NCI-H345 (cell line): Measurements from ENCODE around the gene ARX.

Experiments
- DNase-seq: peaks from one replicate; lab custom pipeline; 2025; lab: John Stamatoyannopoulos, UW

ARX gene

DNA sequence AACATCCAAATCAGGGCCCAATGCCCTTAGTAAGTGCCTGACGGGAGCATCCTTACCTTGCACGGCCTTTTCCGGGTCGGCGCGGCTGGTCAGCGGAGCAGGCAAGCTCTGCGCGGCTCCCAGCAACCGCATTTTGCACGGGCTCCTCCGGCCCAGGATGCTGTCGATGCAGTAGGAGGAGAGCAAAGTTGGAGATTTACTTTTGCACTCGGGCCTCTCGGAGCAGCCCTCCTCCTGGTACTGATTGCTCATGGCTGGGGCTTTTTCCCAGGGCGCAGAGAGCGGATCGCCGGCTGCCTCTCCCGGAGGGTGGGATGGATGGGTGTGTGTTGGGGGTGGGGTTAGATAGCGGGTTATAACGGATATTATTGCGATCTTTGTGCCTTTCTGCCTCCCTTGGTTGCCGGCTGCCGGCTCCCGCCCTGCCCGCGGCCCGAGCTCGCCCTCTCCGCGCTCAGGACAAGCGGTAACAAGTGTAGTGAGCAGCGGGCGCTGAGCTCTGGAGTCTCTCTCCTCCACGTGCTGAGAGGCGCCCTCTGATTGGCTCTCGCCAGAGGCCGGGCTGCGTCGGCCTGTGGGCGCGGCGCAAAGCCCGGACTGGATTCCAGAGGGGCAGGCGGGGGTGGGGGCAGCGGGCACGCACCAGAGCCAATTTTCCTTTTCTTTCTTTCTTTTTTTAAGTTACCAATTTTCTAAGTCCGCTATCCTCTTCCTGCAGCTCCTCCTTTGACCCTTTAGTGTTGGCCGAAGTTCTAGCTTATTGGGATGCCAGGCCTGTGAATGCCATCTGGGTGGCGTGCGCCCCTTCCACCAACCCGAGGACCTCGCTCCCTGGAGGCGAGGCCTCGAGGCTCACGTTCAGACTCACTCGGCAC lies at the start of gene ARX:
TSS of gene ARX (minus strand) at position 480 of the 875 bp plus-strand sequence. CDS start at position 252, 228 bp downstream.
- DNase-seq = no peak

- no peak for DNase-seq
Measured at GRCh38 chrX:25059273-25059672, 43.5 kb upstream of the ARX start.

GRCh38 chrX:25052798-25053534 lies 37.2 kb upstream of the ARX start:
- no peak for DNase-seq

DNA sequence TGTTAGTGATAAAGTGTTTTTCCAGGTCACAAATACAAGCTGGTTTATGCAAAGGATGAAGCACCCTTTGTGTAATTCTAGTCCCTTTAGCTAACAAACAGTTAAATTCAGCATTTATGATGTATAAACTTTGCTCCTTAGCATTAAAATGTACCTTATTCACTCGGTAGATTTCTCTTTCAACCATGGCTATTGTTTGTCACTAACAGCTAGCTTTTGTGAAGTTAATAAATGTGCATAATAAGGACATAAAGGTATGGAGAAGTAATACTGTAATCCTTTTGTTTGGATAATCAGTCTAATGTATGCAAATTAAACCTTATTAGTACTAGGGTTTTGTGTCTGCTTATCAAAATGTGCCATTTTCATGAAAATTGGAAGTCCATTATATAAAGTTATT lies 34.2 kb upstream of the ARX start:
- no peak for DNase-seq

- no peak for DNase-seq
Measured at GRCh38 chrX:25049357-25049756, 33.6 kb upstream of the ARX start.

DNA sequence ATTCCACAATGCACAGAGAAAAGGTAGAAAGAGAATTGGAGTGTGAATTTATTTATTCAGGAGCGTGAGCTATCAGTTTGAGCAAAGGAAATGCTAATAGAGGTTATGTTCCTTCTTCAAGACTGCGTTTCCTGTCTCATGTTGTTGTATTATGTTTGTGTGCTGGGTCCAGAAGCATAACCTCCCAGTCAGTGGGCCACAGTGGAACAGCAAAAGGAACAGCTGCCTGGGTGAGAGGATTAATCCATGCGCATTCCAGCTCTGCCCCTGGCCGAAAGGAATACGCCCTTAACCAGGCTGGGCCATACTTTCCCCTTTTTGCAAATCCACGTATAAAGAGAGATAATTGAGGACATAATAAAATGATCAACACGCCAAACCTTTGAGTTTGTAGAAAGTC lies 32.4 kb upstream of the ARX start:
- DNase-seq = no peak

GRCh38 chrX:25043192-25043591 lies 27.4 kb upstream of the ARX start:
- no peak for DNase-seq

GRCh38 chrX:25039036-25039435 lies 23.3 kb upstream of the ARX start:
- DNase-seq = no peak

DNA sequence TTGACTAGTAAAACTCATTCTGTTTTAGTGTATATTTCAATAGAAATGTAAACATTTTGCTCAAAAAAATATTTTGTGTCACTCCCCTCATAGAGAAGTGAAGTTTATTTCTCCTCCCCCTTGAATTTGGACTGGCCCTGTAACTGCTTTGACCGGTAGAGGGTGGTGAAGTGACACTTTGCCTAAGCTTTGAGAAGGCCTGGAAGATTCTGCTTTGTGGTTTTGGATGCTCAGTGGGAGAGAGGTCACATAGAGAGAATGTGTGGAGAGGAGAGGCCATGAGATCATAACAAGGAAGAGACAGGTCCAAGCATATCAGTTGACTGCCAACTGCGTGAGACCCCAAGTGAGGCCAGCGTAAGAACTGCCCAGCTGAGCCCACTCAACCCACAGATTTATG lies 19.1 kb upstream of the ARX start:
- no peak for DNase-seq

- no peak for DNase-seq
Measured at GRCh38 chrX:25029288-25029825, 13.6 kb upstream of the ARX start.

DNA sequence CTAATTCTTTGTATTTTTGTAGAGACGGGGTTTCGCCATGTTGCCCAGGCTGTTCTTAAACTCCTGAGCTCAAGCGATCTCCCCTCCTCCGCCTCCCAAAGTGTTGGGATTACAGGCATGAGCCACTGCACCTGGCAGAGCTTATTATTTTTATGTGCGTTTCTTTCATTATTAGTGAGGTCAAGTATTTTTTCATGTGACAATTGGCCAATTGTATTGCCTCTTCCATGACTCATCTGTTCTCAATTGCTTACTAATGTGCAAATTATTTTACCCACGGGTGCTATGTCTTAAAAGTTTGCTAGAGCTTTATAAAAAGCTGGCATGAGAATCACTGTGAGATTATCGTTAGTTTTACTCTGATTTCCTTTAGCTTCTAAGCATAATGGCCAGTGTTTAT lies 13.0 kb upstream of the ARX start:
- no peak for DNase-seq

DNA sequence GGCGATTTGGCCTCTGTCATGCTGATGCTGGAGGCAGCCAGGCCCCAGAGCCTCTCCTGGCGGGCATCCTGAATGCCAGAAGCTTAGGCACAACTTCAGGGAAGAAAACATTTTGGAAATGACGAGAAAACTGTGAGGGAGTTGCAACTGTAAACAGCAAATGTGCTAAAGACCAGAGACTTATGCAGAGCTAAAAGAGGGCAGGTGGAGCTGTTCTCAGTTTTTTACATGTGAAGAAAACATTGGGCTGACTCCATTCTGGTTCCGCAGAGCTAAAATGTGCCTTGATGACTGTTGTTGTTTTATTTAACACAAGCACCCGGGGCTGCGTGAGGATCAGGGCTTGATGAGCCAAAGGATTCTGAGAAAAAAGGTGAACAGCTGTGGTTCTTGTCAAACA lies 10.8 kb upstream of the ARX start:
- no peak for DNase-seq

GRCh38 chrX:25025615-25026014 lies 9.8 kb upstream of the ARX start:
- no peak for DNase-seq

DNA sequence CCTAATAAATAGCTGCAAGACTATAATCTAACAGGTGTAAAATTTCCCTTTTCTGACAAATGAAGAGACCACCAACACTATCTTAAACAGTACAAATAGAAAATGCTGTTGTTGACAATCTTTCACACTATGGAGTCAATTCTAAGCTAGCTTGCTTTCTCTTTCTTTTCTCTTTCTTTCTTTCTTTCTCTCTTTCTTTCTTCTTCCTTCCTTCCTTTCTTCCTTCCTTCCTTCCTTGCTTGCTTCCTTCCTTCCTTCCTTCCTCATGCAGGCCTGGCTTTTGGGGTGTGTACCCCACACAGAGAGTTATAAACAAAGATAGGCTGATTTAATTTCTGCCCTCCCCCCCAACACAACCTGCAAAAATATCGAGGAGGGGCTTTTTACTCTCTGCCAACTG lies 8.1 kb upstream of the ARX start:
- no peak for DNase-seq

GRCh38 chrX:25022499-25023325 lies 6.9 kb upstream of the ARX start:
- no peak for DNase-seq

GRCh38 chrX:25020905-25021449 lies 5.2 kb upstream of the ARX start:
- DNase-seq = peak; percentile 53

GRCh38 chrX:25020391-25020904 lies 4.7 kb upstream of the ARX start:
- DNase-seq = no peak

GRCh38 chrX:25019707-25020390 lies 4.1 kb upstream of the ARX start:
- DNase-seq = no peak

DNA sequence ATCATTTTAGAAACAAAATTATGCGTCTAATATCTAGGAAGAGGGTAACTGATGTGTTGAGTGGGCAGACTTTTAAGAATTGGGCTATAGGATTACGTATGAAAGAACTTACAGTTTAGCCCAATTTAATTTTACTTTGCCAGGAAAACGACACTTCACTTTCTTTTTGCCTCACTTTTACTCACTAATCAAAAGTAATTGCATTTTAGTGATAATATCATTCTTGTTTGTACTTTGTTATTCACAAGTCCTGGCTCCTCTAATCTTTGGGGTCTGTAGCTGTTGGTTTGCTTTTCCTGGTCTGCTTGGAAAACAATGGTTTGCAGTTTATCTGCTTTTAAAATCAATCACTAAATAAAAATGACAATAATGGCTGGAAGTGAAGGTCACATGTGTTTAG lies 2.9 kb upstream of the ARX start:
- no peak for DNase-seq

- no peak for DNase-seq
Measured at GRCh38 chrX:25017667-25018247, 2.0 kb upstream of the ARX start.
